Stimulated activated CD4-positive, alpha-beta T cell treated with anti-CD3 and anti-CD28 coated beads, Interleukin-4, amount 100 ng/mL, for 1 hour (primary cell): ENCODE measurements around the gene PIP5K1B.

ENCODE experiments used
- DNase-seq: peaks from one replicate; pipeline ENCODE4 v3.0.0-alpha.2; 2020

Gene PIP5K1B

GRCh38 chr9:68708513-68708912 is 3.5 kb downstream of the PIP5K1B start:
- no peak for DNase-seq

- DNase-seq: no peak
Measured at GRCh38 chr9:68709291-68710110, 4.5 kb downstream of the PIP5K1B start.

- no peak for DNase-seq
Measured at GRCh38 chr9:68710111-68710471, 5.1 kb downstream of the PIP5K1B start.

GRCh38 chr9:68711281-68711680 is 6.2 kb downstream of the PIP5K1B start:
- DNase-seq: no peak

GRCh38 chr9:68711932-68712331 is 6.9 kb downstream of the PIP5K1B start:
- DNase-seq: no peak

- DNase-seq: no peak
Measured at GRCh38 chr9:68714416-68715180, 9.6 kb downstream of the PIP5K1B start.

GRCh38 chr9:68715181-68715456 is 10.1 kb downstream of the PIP5K1B start:
- no peak for DNase-seq

GRCh38 chr9:68717552-68718443 is 12.8 kb downstream of the PIP5K1B start:
- DNase-seq: no peak

- DNase-seq: no peak
Measured at GRCh38 chr9:68719847-68720246, 14.8 kb downstream of the PIP5K1B start.

- DNase-seq: no peak
Measured at GRCh38 chr9:68720656-68721313, 15.7 kb downstream of the PIP5K1B start.

- no peak for DNase-seq
Measured at GRCh38 chr9:68721666-68722330, 16.8 kb downstream of the PIP5K1B start.

- DNase-seq: no peak
Measured at GRCh38 chr9:68725070-68725469, 20.0 kb downstream of the PIP5K1B start.

GRCh38 chr9:68726489-68726888 is 21.4 kb downstream of the PIP5K1B start:
- DNase-seq: no peak

GRCh38 chr9:68727636-68728035 is 22.6 kb downstream of the PIP5K1B start:
- no peak for DNase-seq

GRCh38 chr9:68728731-68729130 is 23.7 kb downstream of the PIP5K1B start:
- no peak for DNase-seq

GRCh38 chr9:68730570-68731235 is 25.7 kb downstream of the PIP5K1B start:
- no peak for DNase-seq

- no peak for DNase-seq
Measured at GRCh38 chr9:68731857-68732256, 26.8 kb downstream of the PIP5K1B start.

GRCh38 chr9:68732405-68733020 is 27.5 kb downstream of the PIP5K1B start:
- no peak for DNase-seq

- no peak for DNase-seq
Measured at GRCh38 chr9:68733021-68733405, 28.0 kb downstream of the PIP5K1B start.

GRCh38 chr9:68738358-68738757 is 33.3 kb downstream of the PIP5K1B start:
- no peak for DNase-seq

GRCh38 chr9:68739621-68740174 is 34.7 kb downstream of the PIP5K1B start:
- no peak for DNase-seq
